ENCODE results near the gene RABGGTA. TPM values are rescaled to one million over a fixed set of nuclear protein-coding genes. Genes with fewer than 3 reads are reported as not detected.

Gene RABGGTA
- total and polyA plus RNA-seq, 2 donors (not counting 1 experiment from before 2014, with no cell fraction given), result 70.1 to 159 TPM

GRCh38 chr14:24270537-24271133, 762 bp downstream of the RABGGTA start:
- no peaks in the 10 kb centered on the region for H3K9me3 ChIP-seq (ENCODE audit: control extremely low read depth in 1 of 3, control insufficient read depth in 2 of 3, insufficient read depth in 1 of 3, low read length in 2 of 3)
- DNase-seq, result no peak
- peak overlapping the region; percentile 45 to 96 (median 93) for H3K4me3 ChIP-seq (ENCODE audit: control extremely low read depth in 1 of 5, extremely low read depth in 1 of 5, insufficient read depth in 1 of 5, low read depth in 2 of 5, low read length in 4 of 5)
- H3K36me3 ChIP-seq (replicated peaks in 1 of 2; ENCODE audit: control extremely low read depth in 1 of 2, control insufficient read depth in 1 of 2, extremely low read depth in 1 of 2, insufficient read depth in 2 of 2, low read length in 1 of 2), result peaks cover 0 to 33% of the 10 kb centered on the region in 2 experiments
- TF ChIP-seq CTCF (IDR thresholded peaks at IDR 0.05), result no peak
- WGBS (ENCODE audit: insufficient coverage), result 21% methylated on average over 10 of the region's 13 CpGs
- peak overlapping the region; percentile 86 for H3K4me2 ChIP-seq (replicated peaks; ENCODE audit: low read depth, low read length, poor library complexity, severe bottlenecking)
- no peaks in the 10 kb centered on the region for H3K9me3 Mint-ChIP-seq (ENCODE audit: insufficient read depth)
- H3K27ac Mint-ChIP-seq, result peak overlapping the region; percentile 94
- no peak for ATAC-seq (ENCODE audit: low read depth)
- intact Hi-C loops (cut with micrococcal nuclease), result loop anchor here (1.0 to 10.0 kb wide), 12 partner anchors 9 to 161 kb away; partner anchors contain the start of genes CHMP4A, DCAF11, EMC9 and GMPR2
- peak overlapping the region; percentile 90 for H3K9ac ChIP-seq (ENCODE audit: low read length)
- H3K4me3 Mint-ChIP-seq, result peak overlapping the region; percentile 94
- peaks cover 32 to 39% of the 10 kb centered on the region in 2 donors for H3K4me1 ChIP-seq (ENCODE audit: control insufficient read depth in 2 of 2, insufficient read depth in 2 of 2, low read length in 2 of 2)
- ChIA-PET CTCF (interaction anchor here (1.0 to 4.2 kb wide), 22 partner anchors 9 to 178 kb away, joined by 3 to 40 read pairs (median 4); partner anchors contain the start of genes CHMP4A, CIDEB, IRF9 and LTB4R), POLR2A (interaction anchor here (0.6 to 2.9 kb wide), 17 partner anchors 10 to 710 kb away, joined by 3 to 51 read pairs (median 5); partner anchors contain the start of genes CBLN3, DHRS1, EMC9 and IPO4)
- peak overlapping the region; percentile 79 for H2AFZ ChIP-seq (ENCODE audit: insufficient read depth, low read depth, low read length, poor library complexity, severe bottlenecking)
- H3K79me2 ChIP-seq (ENCODE audit: control insufficient read depth, insufficient read depth, low read length), result peaks cover 18% of the 10 kb centered on the region
- H4K20me1 ChIP-seq (ENCODE audit: control insufficient read depth, insufficient read depth, low read length, poor library complexity, severe bottlenecking), result no peaks in the 10 kb centered on the region
- H3K4me1 Mint-ChIP-seq, result peaks cover 47% of the 10 kb centered on the region
- H3K27ac ChIP-seq (ENCODE audit: low read length in 2 of 2), result peak overlapping the region; percentile 90 to 97
- H3K27me3 ChIP-seq (replicated peaks in 1 of 4; ENCODE audit: control extremely low read depth in 1 of 4, control insufficient read depth in 3 of 4, insufficient read depth in 4 of 4, low read length in 3 of 4), result no peaks in the 10 kb centered on the region
- H3K27me3 Mint-ChIP-seq, result no peaks in the 10 kb centered on the region

GRCh38 chr14:24269910-24270536, 1.4 kb downstream of the RABGGTA start:
- peak overlapping the region; percentile 94 for H3K4me3 Mint-ChIP-seq
- CTCF ChIA-PET, result interaction anchor here (1.0 to 4.2 kb wide), 14 partner anchors 10 to 178 kb away, joined by 3 to 40 read pairs (median 8); partner anchors contain the start of genes CHMP4A, CIDEB, IRF9 and LTB4R
- no peak overlapping the region for H3K4me2 ChIP-seq (replicated peaks; ENCODE audit: low read depth, low read length, poor library complexity, severe bottlenecking)

More at GRCh38 chr14:24269910-24270536, 1.4 kb downstream of the RABGGTA start:
- Histone ChIP-seq H3K36me3 (replicated peaks in 1 of 2; ENCODE audit: control extremely low read depth in 1 of 2, control insufficient read depth in 1 of 2, extremely low read depth in 1 of 2, insufficient read depth in 2 of 2, low read length in 1 of 2) (peaks cover 0 to 35% of the 10 kb centered on the region in 2 experiments), H3K9ac (ENCODE audit: low read length) (no peak overlapping the region), H4K20me1 (ENCODE audit: control insufficient read depth, insufficient read depth, low read length, poor library complexity, severe bottlenecking) (no peaks in the 10 kb centered on the region), H2AFZ (ENCODE audit: insufficient read depth, low read depth, low read length, poor library complexity, severe bottlenecking) (no peak overlapping the region), H3K4me1 (ENCODE audit: control insufficient read depth in 2 of 2, insufficient read depth in 2 of 2, low read length in 2 of 2) (peaks cover 32 to 39% of the 10 kb centered on the region in 2 donors), H3K27me3 (replicated peaks in 1 of 4; ENCODE audit: control extremely low read depth in 1 of 4, control insufficient read depth in 3 of 4, insufficient read depth in 4 of 4, low read length in 3 of 4) (no peaks in the 10 kb centered on the region), H3K27ac (ENCODE audit: low read length in 2 of 2) (no peak overlapping the region), H3K79me2 (ENCODE audit: control insufficient read depth, insufficient read depth, low read length) (peaks cover 12% of the 10 kb centered on the region), H3K4me3 (ENCODE audit: control extremely low read depth in 1 of 5, extremely low read depth in 1 of 5, insufficient read depth in 1 of 5, low read depth in 2 of 5, low read length in 4 of 5) (no peak overlapping the region), H3K9me3 (ENCODE audit: control extremely low read depth in 1 of 3, control insufficient read depth in 2 of 3, insufficient read depth in 1 of 3, low read length in 2 of 3) (no peaks in the 10 kb centered on the region)
- Mint-ChIP-seq H3K27ac (peak overlapping the region; percentile 37), H3K4me1 (peaks cover 41% of the 10 kb centered on the region), H3K9me3 (ENCODE audit: insufficient read depth) (no peaks in the 10 kb centered on the region), H3K27me3 (no peaks in the 10 kb centered on the region)
- ATAC-seq (ENCODE audit: low read depth), result no peak
- TF ChIP-seq EZH2 (IDR thresholded peaks at IDR 0.05; ENCODE audit: borderline replicate concordance, insufficient read depth, low read depth, low read length, poor library complexity, severe bottlenecking), result no peak
- no peak for TF ChIP-seq CTCF (IDR thresholded peaks at IDR 0.05)
- DNase-seq, result no peak
- intact Hi-C loops (cut with micrococcal nuclease), result loop anchor here (2.0 to 10.0 kb wide), 3 partner anchors 63 to 125 kb away; partner anchors contain the start of genes EMC9, PSME2, RNF31 and TM9SF1
- WGBS (ENCODE audit: insufficient coverage), result 98% methylated on average over 8 of the region's 14 CpGs
- POLR2A ChIA-PET, result interaction anchor here (1.4 to 2.9 kb wide), 4 partner anchors 10 to 160 kb away, joined by 5 to 51 read pairs (median 8); partner anchors contain the start of genes CBLN3, KHNYN and TINF2
